GM18508 (cell line): ENCODE results near the gene POLR2A.
A peak's percentile ranks its signal among the peaks of the same experiment; 100 is the strongest.

Source experiments
- ATAC-seq: cut with Tn5 transposase; IDR thresholded peaks from one replicate; pipeline ENCODE4 v1.9.1; 2021; ENCODE audit warnings: moderate number of reproducible peaks; ENCODE audit not compliant: insufficient read depth, unreplicated experiment

Gene POLR2A

GRCh38 chr17:7484067-7484918, at the start of gene POLR2A:
TSS of gene POLR2A (plus strand) at chr17:7484366.
- ATAC-seq, result no peak

GRCh38 chr17:7435676-7436555, 48.2 kb upstream of the POLR2A start:
- peak; percentile 18 for ATAC-seq

- no peak for ATAC-seq
Measured at GRCh38 chr17:7436556-7437368, 47.4 kb upstream of the POLR2A start.

- ATAC-seq, result no peak
Measured at GRCh38 chr17:7437369-7437863, 46.8 kb upstream of the POLR2A start.

- no peak for ATAC-seq
Measured at GRCh38 chr17:7437950-7438614, 46.1 kb upstream of the POLR2A start.

GRCh38 chr17:7438656-7439460, 45.3 kb upstream of the POLR2A start:
- ATAC-seq, result no peak

- no peak for ATAC-seq
Measured at GRCh38 chr17:7439462-7440112, 44.6 kb upstream of the POLR2A start, which contains the start of gene FGF11. TSS of gene FGF11 (plus strand) at chr17:7439512. CDS start at chr17:7439621, 109 bp downstream.

GRCh38 chr17:7440113-7440833, 43.9 kb upstream of the POLR2A start:
- ATAC-seq, result no peak

GRCh38 chr17:7440834-7441195, 43.4 kb upstream of the POLR2A start:
- ATAC-seq, result no peak

- no peak for ATAC-seq
Measured at GRCh38 chr17:7441266-7441665, 42.9 kb upstream of the POLR2A start.

GRCh38 chr17:7442142-7442541, 42.0 kb upstream of the POLR2A start:
- ATAC-seq, result no peak

GRCh38 chr17:7443499-7444485, 40.4 kb upstream of the POLR2A start:
- no peak for ATAC-seq

GRCh38 chr17:7444682-7445618, 39.2 kb upstream of the POLR2A start, which contains the start of gene CHRNB1:
TSS of gene CHRNB1 (plus strand) at chr17:7445061. CDS start at chr17:7445128, 67 bp downstream.
- ATAC-seq, result no peak

- ATAC-seq, result no peak
Measured at GRCh38 chr17:7445619-7445968, 38.6 kb upstream of the POLR2A start.

GRCh38 chr17:7448461-7448860, 35.7 kb upstream of the POLR2A start:
- ATAC-seq, result no peak
